Endometrial microvascular endothelial cells (primary cell): ENCODE data around the gene HAAO. TPM values are rescaled to one million over a fixed set of nuclear protein-coding genes. Genes with fewer than 3 reads are reported as not detected.

ENCODE experiments used
- in situ Hi-C: cut with HindIII; loops from 2 replicates; pipeline ENCODE4 v1.10.0; 2017; ENCODE audit warnings: low sequenced_read_pairs, low pct_unique_long_range_greater_than_20kb; ENCODE audit errors: inconsistent ontology term
- total RNA-seq: library from RNA; depleted of rRNA; stranded (reverse); fragments of >200 nt; gene quantifications from one replicate; pipeline ENCODE4 v1.2.3, GENCODE V29; 2015; ENCODE audit errors: inconsistent ontology term

Gene HAAO
- total RNA-seq = not detected

GRCh38 chr2:42792583-42793333 lies at the start of gene HAAO:
Gene HAAO, minus strand, starts transcription at chr2:42792583. Its CDS starts 47 bp downstream, at chr2:42792536.
- in situ Hi-C loops = no loop called here

GRCh38 chr2:42841344-42841743 lies 49.0 kb upstream of the HAAO start:
- in situ Hi-C loops = no loop called here

- in situ Hi-C loops = no loop called here
These were observed 48.4 kb upstream of the HAAO start for GRCh38 chr2:42840760-42841159.

- in situ Hi-C loops = loop anchor here (10.0 kb wide), 1 partner anchor 125 kb away; no protein-coding TSS in a partner anchor
These were observed 47.6 kb upstream of the HAAO start for GRCh38 chr2:42839809-42840501.

GRCh38 chr2:42838133-42838532 lies 45.8 kb upstream of the HAAO start:
- in situ Hi-C loops = loop anchor here (10.0 kb wide), 1 partner anchor 127 kb away; no protein-coding TSS in a partner anchor

- in situ Hi-C loops = loop anchor here (10.0 kb wide), 1 partner anchor 129 kb away; no protein-coding TSS in a partner anchor
These were observed 43.4 kb upstream of the HAAO start for GRCh38 chr2:42835577-42836371.

GRCh38 chr2:42834161-42834560 lies 41.8 kb upstream of the HAAO start:
- in situ Hi-C loops = loop anchor here (10.0 kb wide), 1 partner anchor 131 kb away; no protein-coding TSS in a partner anchor

- in situ Hi-C loops = loop anchor here (10.0 kb wide), 1 partner anchor 133 kb away; no protein-coding TSS in a partner anchor
These were observed 39.9 kb upstream of the HAAO start for GRCh38 chr2:42832289-42832634.

GRCh38 chr2:42831575-42832288 lies 39.3 kb upstream of the HAAO start:
- in situ Hi-C loops = loop anchor here (10.0 kb wide), 1 partner anchor 133 kb away; no protein-coding TSS in a partner anchor

- in situ Hi-C loops = loop anchor here (10.0 kb wide), 1 partner anchor 134 kb away; no protein-coding TSS in a partner anchor
These were observed 38.7 kb upstream of the HAAO start for GRCh38 chr2:42830922-42831574.

- in situ Hi-C loops = loop anchor here (10.0 kb wide), 1 partner anchor 135 kb away; no protein-coding TSS in a partner anchor
These were observed 37.5 kb upstream of the HAAO start for GRCh38 chr2:42829671-42830440.

GRCh38 chr2:42828487-42829425 lies 36.4 kb upstream of the HAAO start:
- in situ Hi-C loops = no loop called here

GRCh38 chr2:42827647-42828486 lies 35.5 kb upstream of the HAAO start:
- in situ Hi-C loops = no loop called here

GRCh38 chr2:42826231-42826630 lies 33.8 kb upstream of the HAAO start:
- in situ Hi-C loops = no loop called here

- in situ Hi-C loops = no loop called here
These were observed 32.0 kb upstream of the HAAO start for GRCh38 chr2:42824454-42824807.
